ENCODE data around the gene UBA1.

The UBA1 gene

GRCh38 chrX:47187106-47187677, 6.4 kb upstream of the UBA1 start:
- in situ Hi-C loops (cut with HindIII; ENCODE audit: low sequenced_read_pairs), result no loop called here

- in situ Hi-C loops (cut with HindIII; ENCODE audit: low sequenced_read_pairs), result no loop called here
Measured at GRCh38 chrX:47189906-47190305, 3.7 kb upstream of the UBA1 start.

GRCh38 chrX:47190445-47191269, 3.0 kb upstream of the UBA1 start:
- in situ Hi-C loops (cut with HindIII; ENCODE audit: low sequenced_read_pairs), result no loop called here

GRCh38 chrX:47191331-47191730, 2.3 kb upstream of the UBA1 start:
- in situ Hi-C loops (cut with HindIII; ENCODE audit: low sequenced_read_pairs), result no loop called here

- in situ Hi-C loops (cut with HindIII; ENCODE audit: low sequenced_read_pairs), result no loop called here
Measured at GRCh38 chrX:47191806-47192401, 1.7 kb upstream of the UBA1 start.

- in situ Hi-C loops (cut with HindIII; ENCODE audit: low sequenced_read_pairs), result no loop called here
Measured at GRCh38 chrX:47194194-47194787, 662 bp downstream of the UBA1 start.

- in situ Hi-C loops (cut with HindIII; ENCODE audit: low sequenced_read_pairs), result no loop called here
Measured at GRCh38 chrX:47196098-47196497, 2.5 kb downstream of the UBA1 start.

- in situ Hi-C loops (cut with HindIII; ENCODE audit: low sequenced_read_pairs), result no loop called here
Measured at GRCh38 chrX:47197526-47197925, 3.9 kb downstream of the UBA1 start.

- in situ Hi-C loops (cut with HindIII; ENCODE audit: low sequenced_read_pairs), result no loop called here
Measured at GRCh38 chrX:47198026-47198686, 4.5 kb downstream of the UBA1 start.

GRCh38 chrX:47198687-47199080, 5.1 kb downstream of the UBA1 start:
- in situ Hi-C loops (cut with HindIII; ENCODE audit: low sequenced_read_pairs), result no loop called here

GRCh38 chrX:47199286-47199685, 5.7 kb downstream of the UBA1 start:
- in situ Hi-C loops (cut with HindIII; ENCODE audit: low sequenced_read_pairs), result no loop called here

- in situ Hi-C loops (cut with HindIII; ENCODE audit: low sequenced_read_pairs), result no loop called here
Measured at GRCh38 chrX:47200385-47201150, 6.9 kb downstream of the UBA1 start.

- in situ Hi-C loops (cut with HindIII; ENCODE audit: low sequenced_read_pairs), result no loop called here
Measured at GRCh38 chrX:47201345-47201944, 7.8 kb downstream of the UBA1 start.

- in situ Hi-C loops (cut with HindIII; ENCODE audit: low sequenced_read_pairs), result no loop called here
Measured at GRCh38 chrX:47202316-47202715, 8.7 kb downstream of the UBA1 start.

GRCh38 chrX:47202877-47203276, 9.2 kb downstream of the UBA1 start:
- in situ Hi-C loops (cut with HindIII; ENCODE audit: low sequenced_read_pairs), result no loop called here

- in situ Hi-C loops (cut with HindIII; ENCODE audit: low sequenced_read_pairs), result no loop called here
Measured at GRCh38 chrX:47204970-47205369, 11.3 kb downstream of the UBA1 start.

GRCh38 chrX:47206316-47206715, 12.7 kb downstream of the UBA1 start:
- in situ Hi-C loops (cut with HindIII; ENCODE audit: low sequenced_read_pairs), result no loop called here

- in situ Hi-C loops (cut with HindIII; ENCODE audit: low sequenced_read_pairs), result no loop called here
Measured at GRCh38 chrX:47208108-47208507, 14.5 kb downstream of the UBA1 start.

- in situ Hi-C loops (cut with HindIII; ENCODE audit: low sequenced_read_pairs), result no loop called here
Measured at GRCh38 chrX:47209508-47210238, 16.0 kb downstream of the UBA1 start.
